ENCODE data around the gene ZBTB42. TPM values are rescaled to one million over a fixed set of nuclear protein-coding genes. Genes with fewer than 3 reads are reported as not detected.

ZBTB42 gene
- total RNA-seq, 1 donor from 2014 or later = 23.5 TPM

- H3K4me1 ChIP-seq = peaks cover 7 to 10% of the 10 kb centered on the region in 2 donors
- no peaks in the 10 kb centered on the region for H3K27me3 ChIP-seq
- no peaks in the 10 kb centered on the region for H3K9me3 ChIP-seq
- no peak for DNase-seq (ENCODE audit: low spot score in 2 of 2)
- intact Hi-C loops (cut with DNase I) = no loop called here
- H3K36me3 ChIP-seq = no peaks in the 10 kb centered on the region
- TF ChIP-seq CTCF (IDR thresholded peaks at IDR 0.05) = peak; percentile 15 to 48 (median 19)
- H3K4me3 ChIP-seq = no peak overlapping the region
- H3K27ac ChIP-seq = no peak overlapping the region
These were observed 19.8 kb downstream of the ZBTB42 start for GRCh38 chr14:104820669-104821228.

GRCh38 chr14:104821229-104821945 is 20.5 kb downstream of the ZBTB42 start:
- peaks cover 11 to 13% of the 10 kb centered on the region in 2 donors for H3K4me1 ChIP-seq
- intact Hi-C loops (cut with DNase I) = no loop called here
- H3K4me3 ChIP-seq = no peak overlapping the region
- TF ChIP-seq CTCF (IDR thresholded peaks at IDR 0.05) = no peak
- H3K27me3 ChIP-seq = no peaks in the 10 kb centered on the region
- H3K36me3 ChIP-seq = no peaks in the 10 kb centered on the region
- H3K9me3 ChIP-seq = no peaks in the 10 kb centered on the region
- H3K27ac ChIP-seq = no peak overlapping the region
- DNase-seq (ENCODE audit: low spot score in 2 of 2) = no peak

- TF ChIP-seq CTCF (IDR thresholded peaks at IDR 0.05) = no peak
- no peak overlapping the region for H3K27ac ChIP-seq
- no peaks in the 10 kb centered on the region for H3K36me3 ChIP-seq
- peak in 1 of 2 donors; percentile 53 for DNase-seq (ENCODE audit: low spot score in 2 of 2)
- H3K4me1 ChIP-seq = peaks cover 10% of the 10 kb centered on the region in 2 donors
- no peaks in the 10 kb centered on the region for H3K27me3 ChIP-seq
- intact Hi-C loops (cut with DNase I) = no loop called here
- no peaks in the 10 kb centered on the region for H3K9me3 ChIP-seq
- no peak overlapping the region for H3K4me3 ChIP-seq
These were observed 21.2 kb downstream of the ZBTB42 start for GRCh38 chr14:104821971-104822608.

- Histone ChIP-seq H3K4me3 (no peak overlapping the region), H3K27me3 (no peaks in the 10 kb centered on the region), H3K27ac (no peak overlapping the region), H3K4me1 (peaks cover 8 to 12% of the 10 kb centered on the region in 2 donors), H3K9me3 (no peaks in the 10 kb centered on the region), H3K36me3 (no peaks in the 10 kb centered on the region)
- no peak for DNase-seq (ENCODE audit: low spot score in 2 of 2)
- intact Hi-C loops (cut with DNase I) = no loop called here
- TF ChIP-seq CTCF (IDR thresholded peaks at IDR 0.05) = no peak
These were observed 22.1 kb downstream of the ZBTB42 start for GRCh38 chr14:104822821-104823615.

- no peak for TF ChIP-seq CTCF (IDR thresholded peaks at IDR 0.05)
- Histone ChIP-seq H3K27me3 (no peaks in the 10 kb centered on the region), H3K4me3 (no peak overlapping the region), H3K36me3 (no peaks in the 10 kb centered on the region), H3K27ac (no peak overlapping the region), H3K4me1 (peaks cover 8 to 12% of the 10 kb centered on the region in 2 donors), H3K9me3 (no peaks in the 10 kb centered on the region)
- DNase-seq (ENCODE audit: low spot score in 2 of 2) = no peak
- intact Hi-C loops (cut with DNase I) = no loop called here
These were observed 23.6 kb downstream of the ZBTB42 start for GRCh38 chr14:104824353-104824997.
